Trophoblast cell (in vitro differentiated cells and primary cell): Measurements from ENCODE around the gene USF1.
A peak's percentile ranks its signal among the peaks of the same experiment; 100 is the strongest.
"Not testable (repeated sequence)": the region's sequence is repeated elsewhere in the genome, so short reads cannot be mapped to it uniquely, and the experiment has no call there.

Experiments
- DNase-seq, 2 donors: peaks; one replicate each; pipeline ENCODE4 v3.0.0-alpha.2; 2016
- H2AFZ ChIP-seq: 2 replicates; pipeline ENCODE4 v1.6.1; 2013; ENCODE audit warnings: low read length, moderate library complexity, mild to moderate bottlenecking; ENCODE audit not compliant: insufficient read depth, poor library complexity
- H2AK5ac ChIP-seq: 2 replicates; pipeline ENCODE4 v1.6.1; 2013; ENCODE audit warnings: mild to moderate bottlenecking, low read length
- H2BK120ac ChIP-seq: 2 replicates; pipeline ENCODE4 v1.6.1; 2013; ENCODE audit warnings: low read length, mild to moderate bottlenecking, moderate library complexity; ENCODE audit not compliant: insufficient read depth, poor library complexity
- H2BK12ac ChIP-seq: 2 replicates; pipeline ENCODE4 v1.6.1; 2013; ENCODE audit warnings: mild to moderate bottlenecking, low read length, moderate library complexity
- H2BK5ac ChIP-seq: 2 replicates; pipeline ENCODE4 v1.6.1; 2013; ENCODE audit warnings: low read length, low read depth, moderate library complexity, mild to moderate bottlenecking; ENCODE audit not compliant: poor library complexity
- H3K14ac ChIP-seq: 2 replicates; pipeline ENCODE4 v1.6.1; 2013; ENCODE audit warnings: mild to moderate bottlenecking, low read length
- H3K18ac ChIP-seq: 2 replicates; pipeline ENCODE4 v1.6.1; 2013; ENCODE audit warnings: mild to moderate bottlenecking, low read length
- H3K23ac ChIP-seq: 2 replicates; pipeline ENCODE4 v1.6.1; 2013; ENCODE audit warnings: low read length
- H3K27ac ChIP-seq: 2 replicates; pipeline ENCODE4 v1.5.1; 2013; ENCODE audit warnings: low read depth, mild to moderate bottlenecking, inconsistent platforms, low read length, moderate library complexity
- H3K27me3 ChIP-seq: 2 replicates; pipeline ENCODE4 v1.6.1; 2013; ENCODE audit warnings: inconsistent platforms, mild to moderate bottlenecking, low read length, moderate library complexity; ENCODE audit not compliant: insufficient read depth
- H3K36me3 ChIP-seq, 2 experiments: 1 replicate in 1 of 2; 2 replicates in 1 of 2; pipeline ENCODE4 v1.6.1; 2013; ENCODE audit warnings: low read length in 2 of 2, mild to moderate bottlenecking in 2 of 2, moderate library complexity in 1 of 2; ENCODE audit not compliant: insufficient read depth in 2 of 2, control insufficient read depth in 1 of 2
- H3K4ac ChIP-seq: 2 replicates; pipeline ENCODE4 v1.6.1; 2013; ENCODE audit warnings: low read depth, mild to moderate bottlenecking, low read length, moderate library complexity
- H3K4me1 ChIP-seq, 2 experiments: 1 replicate in 1 of 2; 2 replicates in 1 of 2; pipeline ENCODE4 v1.6.1; 2013; ENCODE audit warnings: low read length in 2 of 2, mild to moderate bottlenecking in 2 of 2, moderate library complexity in 1 of 2; ENCODE audit not compliant: insufficient read depth in 2 of 2, control insufficient read depth in 1 of 2
- H3K4me2 ChIP-seq: 2 replicates; pipeline ENCODE4 v1.6.1; 2013; ENCODE audit warnings: inconsistent platforms, mild to moderate bottlenecking, low read length, moderate library complexity
- H3K4me3 ChIP-seq: 2 replicates; pipeline ENCODE4 v1.5.1; 2013; ENCODE audit warnings: mild to moderate bottlenecking, low read depth, low read length, inconsistent platforms
- H3K79me1 ChIP-seq: one replicate; pipeline ENCODE4 v1.6.1; 2013; ENCODE audit warnings: low read length
- H3K79me2 ChIP-seq: 2 replicates; pipeline ENCODE4 v1.6.1; 2013; ENCODE audit warnings: low read length, mild to moderate bottlenecking; ENCODE audit not compliant: control insufficient read depth, insufficient read depth, poor library complexity
- H3K9ac ChIP-seq: 2 replicates; pipeline ENCODE4 v1.6.1; 2013; ENCODE audit warnings: mild to moderate bottlenecking, low read length
- H3K9me3 ChIP-seq: 2 replicates; pipeline ENCODE4 v1.6.1; 2013; ENCODE audit warnings: low read depth, mild to moderate bottlenecking, control low read depth, inconsistent platforms, low read length; ENCODE audit not compliant: insufficient read depth
- H4K12ac ChIP-seq: 2 replicates; pipeline ENCODE4 v1.6.1; 2013; ENCODE audit warnings: low read depth, mild to moderate bottlenecking, low read length, moderate library complexity
- H4K8ac ChIP-seq: 2 replicates; pipeline ENCODE4 v1.6.1; 2013; ENCODE audit warnings: low read depth, mild to moderate bottlenecking, low read length, moderate library complexity
- H4K91ac ChIP-seq: one replicate; pipeline ENCODE4 v1.6.1; 2013; ENCODE audit warnings: low read depth, mild to moderate bottlenecking, low read length, moderate library complexity
- WGBS: extraction: QIAGEN DNeasy Blood & Tissue Kit; methylation state at CpG from one replicate; pipeline ENCODE4 v1.1.7; 2013; ENCODE audit warnings: missing lambda C conversion rate; ENCODE audit not compliant: insufficient read length, insufficient coverage; ENCODE audit errors: extremely low coverage; 5-methylcytosine and 5-hydroxymethylcytosine counted together

USF1 gene

GRCh38 chr1:161017181-161017580 lies 28.6 kb downstream of the USF1 start:
- no CpG with 5 or more reads among the region's 7 CpGs for WGBS
- peaks cover 29 to 30% of the 10 kb centered on the region in 2 experiments for H3K4me1 ChIP-seq
- H2BK5ac ChIP-seq, H3K9me3 ChIP-seq, H2AFZ ChIP-seq, H2AK5ac ChIP-seq, H3K4ac ChIP-seq, H3K23ac ChIP-seq, H2BK120ac ChIP-seq, H3K9ac ChIP-seq, H3K36me3 ChIP-seq, H3K14ac ChIP-seq, H4K91ac ChIP-seq, H4K12ac ChIP-seq, H3K4me2 ChIP-seq, H2BK12ac ChIP-seq, H3K18ac ChIP-seq, H4K8ac ChIP-seq, H3K27me3 ChIP-seq, H3K4me3 ChIP-seq: not testable (repeated sequence)
- H3K79me1 ChIP-seq: peaks cover 41% of the 10 kb centered on the region
- DNase-seq: peak; percentile 76 to 79
- H3K27ac ChIP-seq: peak overlapping the region; percentile 86
- H3K79me2 ChIP-seq: peaks cover 27% of the 10 kb centered on the region

GRCh38 chr1:161016683-161017082 lies 29.1 kb downstream of the USF1 start:
- not testable (repeated sequence) for H3K18ac ChIP-seq, H3K4me2 ChIP-seq, H3K4ac ChIP-seq, H3K9ac ChIP-seq, H3K27me3 ChIP-seq, H3K9me3 ChIP-seq, H4K8ac ChIP-seq, H2BK120ac ChIP-seq, H3K4me3 ChIP-seq, H2BK5ac ChIP-seq, H4K12ac ChIP-seq, H3K23ac ChIP-seq, H2AK5ac ChIP-seq, H4K91ac ChIP-seq, H3K14ac ChIP-seq, H2AFZ ChIP-seq, H3K36me3 ChIP-seq, H2BK12ac ChIP-seq
- Histone ChIP-seq H3K79me2 (peaks cover 29% of the 10 kb centered on the region), H3K79me1 (peaks cover 43% of the 10 kb centered on the region), H3K27ac (peak overlapping the region; percentile 73), H3K4me1 (peaks cover 30 to 31% of the 10 kb centered on the region in 2 experiments)
- no CpG with 5 or more reads among the region's 1 CpG for WGBS
- DNase-seq: peak; percentile 64 to 87

GRCh38 chr1:161013488-161014230 lies 32.1 kb downstream of the USF1 start:
- no CpG with 5 or more reads among the region's 15 CpGs for WGBS
- Histone ChIP-seq H3K18ac (peak overlapping the region; percentile 47), H4K8ac (peak overlapping the region; percentile 61), H3K9ac (no peak overlapping the region), H3K4me1 (peaks cover 34 to 36% of the 10 kb centered on the region in 2 experiments), H3K79me1 (peaks cover 24% of the 10 kb centered on the region), H3K14ac (peak overlapping the region; percentile 75), H3K79me2 (peaks cover 18% of the 10 kb centered on the region), H3K4me3 (no peak overlapping the region), H2AK5ac (no peak overlapping the region), H4K91ac (peak overlapping the region; percentile 91), H2BK5ac (peak overlapping the region; percentile 90), H3K36me3 (peaks cover 0 to 3% of the 10 kb centered on the region in 2 experiments), H2BK12ac (peak overlapping the region; percentile 44), H3K23ac (no peak overlapping the region), H3K4me2 (peak overlapping the region; percentile 38), H4K12ac (no peak overlapping the region), H3K27me3 (no peaks in the 10 kb centered on the region), H2BK120ac (peak overlapping the region; percentile 62), H3K9me3 (no peaks in the 10 kb centered on the region), H3K27ac (peak overlapping the region; percentile 93), H3K4ac (peak overlapping the region; percentile 59), H2AFZ (no peak overlapping the region)
- DNase-seq: peak; percentile 87 to 88

- Histone ChIP-seq H3K4me3 (no peak overlapping the region), H4K91ac (peak overlapping the region; percentile 91), H3K14ac (peak overlapping the region; percentile 75), H2AK5ac (no peak overlapping the region), H3K27me3 (no peaks in the 10 kb centered on the region), H3K9ac (no peak overlapping the region), H2BK5ac (peak overlapping the region; percentile 90), H3K23ac (no peak overlapping the region), H2BK120ac (peak overlapping the region; percentile 62), H2BK12ac (peak overlapping the region; percentile 44), H4K8ac (peak overlapping the region; percentile 61), H3K79me1 (peaks cover 23% of the 10 kb centered on the region), H3K9me3 (no peaks in the 10 kb centered on the region), H3K36me3 (peaks cover 0 to 3% of the 10 kb centered on the region in 2 experiments), H3K4ac (peak overlapping the region; percentile 59), H3K79me2 (peaks cover 16% of the 10 kb centered on the region), H3K18ac (peak overlapping the region; percentile 47), H3K4me2 (peak overlapping the region; percentile 38), H4K12ac (no peak overlapping the region), H3K4me1 (peaks cover 33 to 36% of the 10 kb centered on the region in 2 experiments), H3K27ac (peak overlapping the region; percentile 93), H2AFZ (no peak overlapping the region)
- peak in 1 of 2 donors; percentile 19 for DNase-seq
Measured at GRCh38 chr1:161013131-161013487, 32.7 kb downstream of the USF1 start.
